HepG2 (cell line): ENCODE results near the gene TRPC3. TPM values are rescaled to one million over a fixed set of nuclear protein-coding genes. Genes with fewer than 3 reads are reported as not detected.

Experiments
- ATAC-seq: fragments of 200-7000 bp; cut with Tn5 transposase; 3 replicates; pipeline ENCODE4 v1.9.1; 2020; ENCODE audit warnings: mild to moderate bottlenecking, moderate library complexity
- BruUV-seq: library from RNA; stranded (reverse); fragments of 400-500 nt; replicated peaks from 2 replicates; lab custom pipeline; 2021; lab: Mats Ljungman, UMichigan
- CTCF ChIA-PET: fragments of 300-600 bp; formaldehyde crosslinking; extraction: SDS; loops from one replicate; lab custom pipeline; 2021; ENCODE audit warnings: low total read pairs, inconsistent platforms, low intra/inter-chr PET ratio; lab: Yijun Ruan, JAX
- POLR2A ChIA-PET: fragments of 350-600 bp; sonication (Branson Sonifier 250); formaldehyde crosslinking; loops from one replicate; lab custom pipeline; 2020; ENCODE audit warnings: antibody characterized with exemption, inconsistent platforms; lab: Yijun Ruan, JAX
- DNase-seq: peaks from one replicate; pipeline ENCODE4 v3.0.0-alpha.2; 2015; ENCODE audit warnings: low spot score
- FAIRE-seq: peaks from 3 replicates; lab custom pipeline; 2011; peaks lifted over from hg19 to GRCh38; lab: Jason Lieb, UNC
- H2AFZ ChIP-seq: one replicate; pipeline ENCODE4 v1.6.1; 2011; ENCODE audit warnings: low read length, inconsistent platforms
- H3K27ac ChIP-seq: fragments of 300-600 bp; 3 replicates; pipeline ENCODE4 v1.8.0; 2011; ENCODE audit warnings: mixed run types, mild to moderate bottlenecking, mixed read lengths, low read length, inconsistent platforms; ENCODE audit not compliant: insufficient read depth; ENCODE audit errors: extremely low read length
- H3K27me3 ChIP-seq, 2 experiments: fragments of 200-600 bp in 1 of 2; 2 replicates in 1 of 2; 3 replicates in 1 of 2; pipeline versions ENCODE4 v1.6.0 to v1.8.0; 2011; ENCODE audit warnings: low read length in 2 of 2, mild to moderate bottlenecking in 2 of 2, moderate library complexity in 2 of 2, inconsistent platforms in 1 of 2; ENCODE audit not compliant: insufficient read depth in 2 of 2, control insufficient read depth in 1 of 2
- H3K36me3 ChIP-seq, 2 experiments: fragments of 200-600 bp in 1 of 2; replicated peaks in 1 of 2; 2 replicates in 1 of 2; 3 replicates in 1 of 2; pipeline versions ENCODE4 v1.5.1 to v1.8.0; 2011; ENCODE audit warnings: low read length in 2 of 2, inconsistent platforms in 1 of 2; ENCODE audit not compliant: insufficient read depth in 2 of 2, control insufficient read depth in 1 of 2
- H3K4me1 ChIP-seq: 2 replicates; pipeline ENCODE4 v1.5.1; 2012; ENCODE audit warnings: low read length, inconsistent platforms; ENCODE audit not compliant: insufficient read depth
- H3K4me2 ChIP-seq: 2 replicates; pipeline ENCODE4 v1.6.0; 2011; ENCODE audit warnings: low read depth, low read length, inconsistent platforms
- H3K4me3 ChIP-seq, 3 experiments: fragments of 200-600 bp in 1 of 3; sonication (generic), shearing (Covaris generic) in 1 of 3; replicated peaks in 1 of 3; 2 replicates each; pipeline ENCODE4 v1.5.1; 2011 to 2016; ENCODE audit warnings: low read length in 3 of 3, inconsistent platforms in 2 of 3, low read depth in 2 of 3, mild to moderate bottlenecking in 2 of 3, control low read depth in 1 of 3, mixed read lengths in 1 of 3; ENCODE audit not compliant: insufficient read depth in 1 of 3
- H3K79me2 ChIP-seq: one replicate; pipeline ENCODE4 v1.6.1; 2011; ENCODE audit warnings: low read length, inconsistent platforms; ENCODE audit not compliant: insufficient read depth
- H3K9ac ChIP-seq: 2 replicates; pipeline ENCODE4 v1.6.0; 2011; ENCODE audit warnings: mild to moderate bottlenecking, low read depth, low read length, inconsistent platforms; ENCODE audit not compliant: insufficient read depth
- H3K9me3 ChIP-seq: 2 replicates; pipeline ENCODE4 v1.5.1; 2012; ENCODE audit warnings: mild to moderate bottlenecking, low read length
- H4K20me1 ChIP-seq: 2 replicates; pipeline ENCODE4 v1.6.0; 2011; ENCODE audit warnings: inconsistent platforms, mild to moderate bottlenecking, low read length, moderate library complexity; ENCODE audit not compliant: insufficient read depth
- ARID2 ChIP-seq: sonication (generic); formaldehyde crosslinking; IDR thresholded peaks from 2 replicates; pipeline ENCODE4 v1.8.1; 2022; ENCODE audit warnings: mild to moderate bottlenecking, missing genetic modification reagents, borderline replicate concordance
- ARID5B ChIP-seq: IDR thresholded peaks from 2 replicates; pipeline ENCODE4 v1.4.0; 2020; ENCODE audit warnings: mild to moderate bottlenecking, missing genetic modification reagents
- CHCHD3 ChIP-seq: sonication (generic); formaldehyde crosslinking; IDR thresholded peaks from 2 replicates; pipeline ENCODE4 v1.8.0; 2022; ENCODE audit warnings: mild to moderate bottlenecking, missing genetic modification reagents, moderate library complexity
- HDAC1 ChIP-seq: sonication (generic); formaldehyde crosslinking; IDR thresholded peaks from 2 replicates; pipeline ENCODE4 v1.5.1; 2020; ENCODE audit warnings: mild to moderate bottlenecking, missing genetic modification reagents
- NFAT5 ChIP-seq: sonication (generic); formaldehyde crosslinking; IDR thresholded peaks from 2 replicates; pipeline ENCODE4 v1.4.0; 2020; ENCODE audit warnings: missing genetic modification reagents
- PHF21A ChIP-seq: sonication (generic); formaldehyde crosslinking; IDR thresholded peaks from 2 replicates; pipeline ENCODE4 v1.5.0; 2020; ENCODE audit warnings: mild to moderate bottlenecking, missing genetic modification reagents
- TEF ChIP-seq: sonication (generic); formaldehyde crosslinking; IDR thresholded peaks from 2 replicates; pipeline ENCODE4 v1.5.0; 2020; ENCODE audit warnings: missing genetic modification reagents
- TIGD3 ChIP-seq: sonication (generic); formaldehyde crosslinking; IDR thresholded peaks from 2 replicates; pipeline ENCODE4 v1.5.1; 2020; ENCODE audit warnings: mild to moderate bottlenecking, missing genetic modification reagents, borderline replicate concordance
- ZNF230 ChIP-seq: sonication (generic); formaldehyde crosslinking; IDR thresholded peaks from 2 replicates; pipeline ENCODE4 v1.4.0; 2020; ENCODE audit warnings: mild to moderate bottlenecking, missing genetic modification reagents
- ZNF30 ChIP-seq: sonication (generic); formaldehyde crosslinking; IDR thresholded peaks from 2 replicates; pipeline ENCODE4 v1.5.0; 2020; ENCODE audit warnings: mild to moderate bottlenecking, missing genetic modification reagents
- ZNF329 ChIP-seq: sonication (generic); formaldehyde crosslinking; IDR thresholded peaks from 2 replicates; pipeline ENCODE4 v1.9.0; 2021; ENCODE audit warnings: low read depth, mild to moderate bottlenecking, missing genetic modification reagents
- ZNF546 ChIP-seq: sonication (generic); formaldehyde crosslinking; conservative IDR thresholded peaks from 2 replicates; pipeline ENCODE4 v1.8.1; 2023; ENCODE audit warnings: mild to moderate bottlenecking, missing genetic modification reagents
- ZNF572 ChIP-seq: sonication (generic); formaldehyde crosslinking; IDR thresholded peaks from 2 replicates; pipeline ENCODE4 v1.5.1; 2020; ENCODE audit warnings: mild to moderate bottlenecking, missing genetic modification reagents
- ZNF709 ChIP-seq: sonication (generic); formaldehyde crosslinking; IDR thresholded peaks from 2 replicates; pipeline ENCODE4 v1.5.0; 2020; ENCODE audit warnings: mild to moderate bottlenecking, missing genetic modification reagents
- ZNF83 ChIP-seq: sonication (generic); formaldehyde crosslinking; IDR thresholded peaks from 2 replicates; pipeline ENCODE4 v1.4.0; 2020; ENCODE audit warnings: missing genetic modification reagents, mild to moderate bottlenecking, borderline replicate concordance
- in situ Hi-C: cut with HindIII; loops from 2 replicates; pipeline ENCODE4 v1.10.0; 2017; ENCODE audit warnings: low pct_unique_long_range_greater_than_20kb; ENCODE audit not compliant: extremely low pct_ligation_motif_present
- intact Hi-C: fragments of 100-400 bp; cut with micrococcal nuclease; formaldehyde crosslinking; loops from one replicate; pipeline ENCODE4 v1.10.0; 2022; ENCODE audit not compliant: unreplicated experiment
- polyA plus RNA-seq, 8 experiments: library from polyadenylated mRNA; depleted of rRNA in 3 of 8; stranded (reverse) in 7 of 8; unstranded in 1 of 8; fragments of >200 nt; fragmentation: Illumina TruSeq in 4 of 8; extraction: Trizol in 4 of 8; gene quantifications; 2 replicates each; pipeline versions ENCODE4 v1.2.1 to v1.2.3, GENCODE V29; 2011 to 2016; ENCODE audit warnings: low read depth in 4 of 8, missing spikeins in 1 of 8, mixed read lengths in 1 of 8; ENCODE audit not compliant: insufficient read depth in 1 of 8
- total RNA-seq, 5 experiments: library from RNA; depleted of rRNA; stranded (reverse); fragments of >200 nt; fragmentation: Illumina TruSeq; extraction: Trizol; gene quantifications; 2 replicates each; pipeline ENCODE4 v1.2.3, GENCODE V29; 2016; ENCODE audit warnings: low read depth in 1 of 5

The TRPC3 gene
- total and polyA plus RNA-seq, 2 of the 13 experiments (the other 11 are each of a cell fraction or from before 2014, with no cell fraction given): not detected

- Histone ChIP-seq H3K27me3 (no peaks in the 10 kb centered on the region), H3K9me3 (no peaks in the 10 kb centered on the region), H3K4me2 (no peak overlapping the region), H4K20me1 (no peaks in the 10 kb centered on the region), H2AFZ (no peak overlapping the region), H3K4me3 (no peak overlapping the region), H3K36me3 (peaks cover 0 to 7% of the 10 kb centered on the region in 2 experiments; a peak in 3 of 5 replicates), H3K79me2 (no peaks in the 10 kb centered on the region), H3K4me1 (no peaks in the 10 kb centered on the region), H3K9ac (no peak overlapping the region), H3K27ac (no peak overlapping the region)
- POLR2A ChIA-PET: no interaction called here
- DNase-seq (no peak), ATAC-seq (no peak), FAIRE-seq (no peak)
- intact Hi-C loops (no loop called here), in situ Hi-C loops (no loop called here)
- BruUV-seq: no TSS peak
- CTCF ChIA-PET: no interaction called here
- TF ChIP-seq ZNF329 (CRISPR knock-in tag): no peak
- TF ChIP-seq NFAT5: no peak
- TF ChIP-seq ZNF546 (CRISPR knock-in tag): no peak
- TF ChIP-seq ARID2: no peak
- no peak for TF ChIP-seq TEF (CRISPR knock-in tag)
- TF ChIP-seq CHCHD3 (CRISPR knock-in tag): no peak
- TF ChIP-seq ZNF30 (CRISPR knock-in tag): no peak
- no peak for TF ChIP-seq ZNF709 (CRISPR knock-in tag)
- no peak for TF ChIP-seq ZNF230 (CRISPR knock-in tag)
- no peak for TF ChIP-seq ARID5B (CRISPR knock-in tag)
- no peak for TF ChIP-seq TIGD3 (CRISPR knock-in tag)
- no peak for TF ChIP-seq ZNF83
- TF ChIP-seq HDAC1 (CRISPR knock-in tag): no peak
- TF ChIP-seq ZNF572: no peak
- TF ChIP-seq PHF21A (CRISPR knock-in tag): no peak
Measured at GRCh38 chr4:121860121-121860520, 91.7 kb downstream of the TRPC3 start.
